ENCODE results near the gene DDX42. TPM values are rescaled to one million over a fixed set of nuclear protein-coding genes. Genes with fewer than 3 reads are reported as not detected.

The DDX42 gene
- total RNA-seq, 2 donors from 2014 or later = 71.0 to 105 TPM

GRCh38 chr17:63816123-63816522, 42.2 kb downstream of the DDX42 start:
- WGBS = 85% methylated on average over 2 of the region's 2 CpGs
- Histone ChIP-seq H3K4me3 (no peak overlapping the region), H3K27me3 (replicated peaks; ENCODE audit: insufficient read depth) (no peaks in the 10 kb centered on the region), H3K27ac (no peak overlapping the region), H3K9me3 (no peaks in the 10 kb centered on the region), H3K36me3 (peaks cover 50 to 55% of the 10 kb centered on the region in 2 donors), H3K4me1 (replicated peaks) (no peaks in the 10 kb centered on the region)
- DNase-seq (ENCODE audit: low spot score) = no peak
- TF ChIP-seq POLR2AphosphoS5 (IDR thresholded peaks at IDR 0.05) (no peak), CTCF (IDR thresholded peaks at IDR 0.05) (no peak), POLR2A (IDR thresholded peaks at IDR 0.05) (no peak)
- intact Hi-C loops (cut with DNase I) = no loop called here

GRCh38 chr17:63816669-63817068, 42.7 kb downstream of the DDX42 start:
- DNase-seq (ENCODE audit: low spot score) = no peak
- intact Hi-C loops (cut with DNase I) = no loop called here
- Histone ChIP-seq H3K9me3 (no peaks in the 10 kb centered on the region), H3K27me3 (replicated peaks; ENCODE audit: insufficient read depth) (no peaks in the 10 kb centered on the region), H3K4me3 (no peak overlapping the region), H3K27ac (no peak overlapping the region), H3K4me1 (replicated peaks) (no peaks in the 10 kb centered on the region), H3K36me3 (peaks cover 52 to 55% of the 10 kb centered on the region in 2 donors)
- TF ChIP-seq POLR2AphosphoS5 (IDR thresholded peaks at IDR 0.05) (no peak), CTCF (IDR thresholded peaks at IDR 0.05) (no peak), POLR2A (IDR thresholded peaks at IDR 0.05) (no peak)
- 78% methylated on average over 4 of the region's 4 CpGs for WGBS

GRCh38 chr17:63817736-63818385, 43.9 kb downstream of the DDX42 start:
- intact Hi-C loops (cut with DNase I) = no loop called here
- H3K36me3 ChIP-seq = peaks cover 40 to 56% of the 10 kb centered on the region in 2 donors
- DNase-seq (ENCODE audit: low spot score) = no peak
- H3K4me3 ChIP-seq = no peak overlapping the region
- no peaks in the 10 kb centered on the region for H3K4me1 ChIP-seq (replicated peaks)
- H3K27ac ChIP-seq = no peak overlapping the region
- 92% methylated on average over 27 of the region's 27 CpGs for WGBS
- no peaks in the 10 kb centered on the region for H3K9me3 ChIP-seq
- no peaks in the 10 kb centered on the region for H3K27me3 ChIP-seq (replicated peaks; ENCODE audit: insufficient read depth)
- TF ChIP-seq CTCF (IDR thresholded peaks at IDR 0.05) (no peak), POLR2AphosphoS5 (IDR thresholded peaks at IDR 0.05) (no peak), POLR2A (IDR thresholded peaks at IDR 0.05) (no peak)

- H3K36me3 ChIP-seq = peaks cover 31 to 60% of the 10 kb centered on the region in 2 donors
- H3K9me3 ChIP-seq = no peaks in the 10 kb centered on the region
- no peak overlapping the region for H3K27ac ChIP-seq
- intact Hi-C loops (cut with DNase I) = no loop called here
- 45% methylated on average over 6 of the region's 6 CpGs for WGBS
- no peak for DNase-seq (ENCODE audit: low spot score)
- TF ChIP-seq POLR2AphosphoS5 (IDR thresholded peaks at IDR 0.05) (no peak), POLR2A (IDR thresholded peaks at IDR 0.05) (no peak), CTCF (IDR thresholded peaks at IDR 0.05) (no peak)
- no peak overlapping the region for H3K4me3 ChIP-seq
- H3K4me1 ChIP-seq (replicated peaks) = no peaks in the 10 kb centered on the region
- no peaks in the 10 kb centered on the region for H3K27me3 ChIP-seq (replicated peaks; ENCODE audit: insufficient read depth)
These were observed 45.2 kb downstream of the DDX42 start for GRCh38 chr17:63819131-63819530.

Measured in prostate gland (tissue), 2 donors.